Measurements from ENCODE around the gene LRRN3.

LRRN3 gene

GRCh38 chr7:111103136-111103535 is 12.2 kb downstream of the LRRN3 start:
- no peak for TF ChIP-seq OSR1 (CRISPR knock-in tag; IDR thresholded peaks at IDR 0.05)
- no peak for TF ChIP-seq TCF4 (CRISPR knock-in tag; IDR thresholded peaks at IDR 0.05; ENCODE audit: borderline replicate concordance)
- TF ChIP-seq ARNTL (CRISPR knock-in tag; IDR thresholded peaks at IDR 0.05; ENCODE audit: borderline replicate concordance, low read depth) = no peak
- TF ChIP-seq ZNF8 (CRISPR knock-in tag; IDR thresholded peaks at IDR 0.05) = no peak
- no peak for ATAC-seq

DNA sequence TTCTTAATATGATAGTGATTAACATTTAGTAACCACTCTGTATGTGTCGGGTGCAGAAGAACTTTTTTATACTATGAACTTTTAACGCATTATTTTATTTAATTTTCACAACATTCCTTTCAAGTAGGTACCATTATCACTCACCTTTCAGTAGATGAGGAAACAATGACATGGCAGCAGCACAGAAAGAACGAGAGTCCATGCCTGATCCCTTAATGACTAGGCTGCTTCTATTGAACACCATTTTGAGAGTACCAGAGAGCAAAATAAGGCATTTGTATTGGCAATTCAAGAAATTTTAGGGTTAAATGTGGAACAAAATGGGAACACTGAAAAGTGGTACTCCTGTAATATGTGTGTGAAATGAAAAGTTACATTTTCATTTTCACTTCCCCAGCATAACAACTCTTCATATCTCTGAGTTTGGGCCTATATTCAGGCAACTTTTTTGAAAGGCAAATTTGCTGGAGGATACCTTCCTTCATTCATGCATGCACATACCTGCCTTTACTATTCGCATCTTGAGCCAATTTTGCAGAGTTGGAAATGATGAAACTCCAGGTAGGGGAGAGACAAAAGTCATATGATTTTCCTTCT is 12.8 kb downstream of the LRRN3 start:
- TF ChIP-seq PPARA (CRISPR knock-in tag; IDR thresholded peaks at IDR 0.05; ENCODE audit: borderline replicate concordance) (no peak), ZFP3 (CRISPR knock-in tag; IDR thresholded peaks at IDR 0.05) (no peak), TOX (CRISPR knock-in tag; IDR thresholded peaks at IDR 0.05; ENCODE audit: borderline replicate concordance) (no peak), SNAI2 (CRISPR knock-in tag; IDR thresholded peaks at IDR 0.05) (no peak), ZNF70 (CRISPR knock-in tag; IDR thresholded peaks at IDR 0.05) (no peak), CREB5 (CRISPR knock-in tag; IDR thresholded peaks at IDR 0.05; ENCODE audit: low read depth) (no peak), ZFP30 (CRISPR knock-in tag; IDR thresholded peaks at IDR 0.05) (no peak), ISL1 (CRISPR knock-in tag; IDR thresholded peaks at IDR 0.05) (no peak), ESRRG (CRISPR knock-in tag; IDR thresholded peaks at IDR 0.05) (no peak), ZNF8 (CRISPR knock-in tag; IDR thresholded peaks at IDR 0.05) (no peak), TCF4 (CRISPR knock-in tag; IDR thresholded peaks at IDR 0.05; ENCODE audit: borderline replicate concordance) (no peak), ZNF565 (CRISPR knock-in tag; conservative IDR thresholded peaks at IDR 0.05; ENCODE audit: low read depth) (no peak), OSR1 (CRISPR knock-in tag; IDR thresholded peaks at IDR 0.05) (no peak), PATZ1 (CRISPR knock-in tag; IDR thresholded peaks at IDR 0.05; ENCODE audit: borderline replicate concordance) (no peak)
- TF ChIP-seq, protein P1, sequence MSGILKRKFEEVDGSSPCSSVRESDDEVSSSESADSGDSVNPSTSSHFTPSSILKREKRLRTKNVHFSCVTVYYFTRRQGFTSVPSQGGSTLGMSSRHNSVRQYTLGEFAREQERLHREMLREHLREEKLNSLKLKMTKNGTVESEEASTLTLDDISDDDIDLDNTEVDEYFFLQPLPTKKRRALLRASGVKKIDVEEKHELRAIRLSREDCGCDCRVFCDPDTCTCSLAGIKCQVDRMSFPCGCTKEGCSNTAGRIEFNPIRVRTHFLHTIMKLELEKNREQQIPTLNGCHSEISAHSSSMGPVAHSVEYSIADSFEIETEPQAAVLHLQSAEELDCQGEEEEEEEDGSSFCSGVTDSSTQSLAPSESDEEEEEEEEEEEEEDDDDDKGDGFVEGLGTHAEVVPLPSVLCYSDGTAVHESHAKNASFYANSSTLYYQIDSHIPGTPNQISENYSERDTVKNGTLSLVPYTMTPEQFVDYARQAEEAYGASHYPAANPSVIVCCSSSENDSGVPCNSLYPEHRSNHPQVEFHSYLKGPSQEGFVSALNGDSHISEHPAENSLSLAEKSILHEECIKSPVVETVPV (CRISPR knock-in tag; IDR thresholded peaks at IDR 0.05) = no peak
- TF ChIP-seq, protein P2, sequence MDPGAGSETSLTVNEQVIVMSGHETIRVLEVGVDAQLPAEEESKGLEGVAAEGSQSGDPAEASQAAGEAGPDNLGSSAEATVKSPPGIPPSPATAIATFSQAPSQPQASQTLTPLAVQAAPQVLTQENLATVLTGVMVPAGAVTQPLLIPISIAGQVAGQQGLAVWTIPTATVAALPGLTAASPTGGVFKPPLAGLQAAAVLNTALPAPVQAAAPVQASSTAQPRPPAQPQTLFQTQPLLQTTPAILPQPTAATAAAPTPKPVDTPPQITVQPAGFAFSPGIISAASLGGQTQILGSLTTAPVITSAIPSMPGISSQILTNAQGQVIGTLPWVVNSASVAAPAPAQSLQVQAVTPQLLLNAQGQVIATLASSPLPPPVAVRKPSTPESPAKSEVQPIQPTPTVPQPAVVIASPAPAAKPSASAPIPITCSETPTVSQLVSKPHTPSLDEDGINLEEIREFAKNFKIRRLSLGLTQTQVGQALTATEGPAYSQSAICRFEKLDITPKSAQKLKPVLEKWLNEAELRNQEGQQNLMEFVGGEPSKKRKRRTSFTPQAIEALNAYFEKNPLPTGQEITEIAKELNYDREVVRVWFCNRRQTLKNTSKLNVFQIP (CRISPR knock-in tag; IDR thresholded peaks at IDR 0.05; ENCODE audit: borderline replicate concordance, low read depth) = no peak
- TF ChIP-seq, protein P3, sequence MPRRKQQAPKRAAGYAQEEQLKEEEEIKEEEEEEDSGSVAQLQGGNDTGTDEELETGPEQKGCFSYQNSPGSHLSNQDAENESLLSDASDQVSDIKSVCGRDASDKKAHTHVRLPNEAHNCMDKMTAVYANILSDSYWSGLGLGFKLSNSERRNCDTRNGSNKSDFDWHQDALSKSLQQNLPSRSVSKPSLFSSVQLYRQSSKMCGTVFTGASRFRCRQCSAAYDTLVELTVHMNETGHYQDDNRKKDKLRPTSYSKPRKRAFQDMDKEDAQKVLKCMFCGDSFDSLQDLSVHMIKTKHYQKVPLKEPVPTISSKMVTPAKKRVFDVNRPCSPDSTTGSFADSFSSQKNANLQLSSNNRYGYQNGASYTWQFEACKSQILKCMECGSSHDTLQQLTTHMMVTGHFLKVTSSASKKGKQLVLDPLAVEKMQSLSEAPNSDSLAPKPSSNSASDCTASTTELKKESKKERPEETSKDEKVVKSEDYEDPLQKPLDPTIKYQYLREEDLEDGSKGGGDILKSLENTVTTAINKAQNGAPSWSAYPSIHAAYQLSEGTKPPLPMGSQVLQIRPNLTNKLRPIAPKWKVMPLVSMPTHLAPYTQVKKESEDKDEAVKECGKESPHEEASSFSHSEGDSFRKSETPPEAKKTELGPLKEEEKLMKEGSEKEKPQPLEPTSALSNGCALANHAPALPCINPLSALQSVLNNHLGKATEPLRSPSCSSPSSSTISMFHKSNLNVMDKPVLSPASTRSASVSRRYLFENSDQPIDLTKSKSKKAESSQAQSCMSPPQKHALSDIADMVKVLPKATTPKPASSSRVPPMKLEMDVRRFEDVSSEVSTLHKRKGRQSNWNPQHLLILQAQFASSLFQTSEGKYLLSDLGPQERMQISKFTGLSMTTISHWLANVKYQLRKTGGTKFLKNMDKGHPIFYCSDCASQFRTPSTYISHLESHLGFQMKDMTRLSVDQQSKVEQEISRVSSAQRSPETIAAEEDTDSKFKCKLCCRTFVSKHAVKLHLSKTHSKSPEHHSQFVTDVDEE (CRISPR knock-in tag; IDR thresholded peaks at IDR 0.05) = no peak
- ATAC-seq = no peak

- ATAC-seq = no peak
- TF ChIP-seq ISL1 (CRISPR knock-in tag; IDR thresholded peaks at IDR 0.05) = no peak
- no peak for TF ChIP-seq PPARA (CRISPR knock-in tag; IDR thresholded peaks at IDR 0.05; ENCODE audit: borderline replicate concordance)
- no peak for TF ChIP-seq ARNTL (CRISPR knock-in tag; IDR thresholded peaks at IDR 0.05; ENCODE audit: borderline replicate concordance, low read depth)
- TF ChIP-seq ZNF8 (CRISPR knock-in tag; IDR thresholded peaks at IDR 0.05) = no peak
- TF ChIP-seq TCF4 (CRISPR knock-in tag; IDR thresholded peaks at IDR 0.05; ENCODE audit: borderline replicate concordance) = no peak
- TF ChIP-seq GLIS3 (CRISPR knock-in tag; IDR thresholded peaks at IDR 0.05) = no peak
- TF ChIP-seq, protein P3 (CRISPR knock-in tag; IDR thresholded peaks at IDR 0.05) = no peak
- TF ChIP-seq CREB5 (CRISPR knock-in tag; IDR thresholded peaks at IDR 0.05; ENCODE audit: low read depth) = no peak
- TF ChIP-seq, protein P2 (CRISPR knock-in tag; IDR thresholded peaks at IDR 0.05; ENCODE audit: borderline replicate concordance, low read depth) = no peak
- TF ChIP-seq ZNF70 (CRISPR knock-in tag; IDR thresholded peaks at IDR 0.05) = no peak
- no peak for TF ChIP-seq ZFP3 (CRISPR knock-in tag; IDR thresholded peaks at IDR 0.05)
- TF ChIP-seq ZNF565 (CRISPR knock-in tag; conservative IDR thresholded peaks at IDR 0.05; ENCODE audit: low read depth) = no peak
- TF ChIP-seq TOX (CRISPR knock-in tag; IDR thresholded peaks at IDR 0.05; ENCODE audit: borderline replicate concordance) = no peak
- TF ChIP-seq OSR1 (CRISPR knock-in tag; IDR thresholded peaks at IDR 0.05) = no peak
Observed at GRCh38 chr7:111104710-111105109, 13.8 kb downstream of the LRRN3 start.

Data from SK-N-SH treated with all-trans-retinoic acid at 6 μM for 48 hours (cell line).